GM19099 (cell line): ENCODE results near the gene MYH1.

ENCODE experiments used
- POLR2A ChIP-seq: IDR thresholded peaks from 3 replicates; pipeline ENCODE4 v1.6.1; 2011; ENCODE audit warnings: low read depth; ENCODE audit not compliant: insufficient read length; ENCODE audit errors: extremely low read depth

MYH1 gene

DNA sequence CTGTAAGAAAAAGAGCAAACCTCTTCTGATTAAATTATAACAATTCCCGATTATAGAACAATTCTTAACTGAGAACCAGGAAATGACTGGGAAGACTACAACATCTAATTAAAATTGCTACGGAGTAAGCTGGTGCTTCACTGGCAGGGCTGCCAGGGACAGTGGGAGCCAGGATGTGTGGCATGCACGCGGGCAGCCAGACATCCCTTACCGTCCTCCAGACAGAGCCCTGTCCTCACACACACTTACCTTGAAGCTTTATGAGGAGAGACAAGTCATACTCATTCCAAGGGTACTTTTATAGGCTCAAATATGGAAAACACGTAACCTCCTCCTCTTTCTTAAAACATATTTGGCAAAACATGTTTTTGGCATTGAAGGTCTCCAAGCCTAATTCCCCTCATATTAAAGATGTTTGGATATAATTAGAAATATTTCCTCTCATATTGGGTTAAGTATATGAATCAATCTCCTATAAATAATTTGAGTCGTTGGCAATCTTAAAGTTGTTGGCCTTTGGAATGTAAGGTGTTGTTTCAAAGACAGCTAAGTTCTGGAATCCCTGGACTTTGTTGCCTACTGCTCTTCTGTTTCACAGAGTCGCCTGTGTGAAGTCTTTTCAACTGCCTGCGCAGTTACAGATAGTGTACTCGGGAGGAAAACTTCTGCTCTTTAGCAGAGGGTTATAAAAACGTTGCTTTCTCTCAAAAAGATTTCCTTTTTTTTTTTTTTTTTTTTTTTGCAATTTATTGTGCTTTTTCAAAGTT is at the start of gene MYH1:
Gene MYH1 (minus strand): TSS at position 272 of the 767 bp plus-strand sequence. CDS start 1,900 bp downstream, outside the sequence.
- no peak for TF ChIP-seq POLR2A

DNA sequence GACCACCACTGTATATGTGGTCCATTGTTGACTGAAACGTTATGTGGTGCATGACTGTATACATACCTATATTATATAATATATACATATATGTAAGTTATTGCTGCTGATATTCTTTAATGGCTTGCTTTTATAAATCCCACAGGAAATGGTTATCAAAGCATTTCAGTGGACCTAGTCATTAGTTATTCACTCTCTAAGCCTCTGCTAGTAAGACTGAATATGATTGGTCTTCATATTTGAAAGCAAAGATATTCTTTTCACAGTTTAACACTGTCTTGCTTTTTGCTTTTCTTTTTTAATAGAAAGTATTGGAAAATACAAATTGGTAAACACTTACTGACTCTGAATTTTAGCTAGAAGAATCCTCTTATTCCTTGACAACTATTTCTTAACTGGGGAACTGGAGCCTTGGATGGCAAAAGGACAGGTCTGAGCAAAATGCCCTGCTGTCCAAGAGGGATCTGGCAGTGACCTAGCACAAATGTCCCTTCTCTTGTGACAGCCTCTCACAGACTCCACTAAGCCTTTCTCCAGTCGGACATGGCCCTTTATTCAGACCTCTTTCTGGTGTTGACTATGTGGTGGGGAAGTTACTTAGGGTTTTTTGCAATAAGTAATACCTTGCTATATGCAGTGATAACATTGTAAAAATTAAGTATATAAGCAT is 45.8 kb upstream of the MYH1 start:
- no peak for TF ChIP-seq POLR2A

DNA sequence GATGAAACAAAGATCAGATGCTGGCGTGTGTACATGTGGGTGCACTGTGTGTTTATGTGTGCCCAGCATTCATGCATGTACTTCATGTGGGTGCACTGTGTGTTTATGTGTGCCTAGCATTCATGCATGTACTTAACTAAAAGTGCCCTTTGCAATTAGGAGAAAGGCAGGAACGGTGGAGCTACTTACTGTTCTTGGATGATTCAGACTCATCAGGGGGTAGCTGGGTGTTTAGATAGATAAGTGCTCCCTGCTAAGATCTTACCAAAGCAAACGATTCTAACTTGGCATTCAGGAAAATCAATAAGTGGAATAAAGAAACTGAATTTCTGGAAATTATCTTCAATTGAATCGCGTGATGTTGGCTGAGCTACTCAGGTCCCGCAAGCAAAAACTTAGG is 39.7 kb upstream of the MYH1 start:
- TF ChIP-seq POLR2A = no peak

DNA sequence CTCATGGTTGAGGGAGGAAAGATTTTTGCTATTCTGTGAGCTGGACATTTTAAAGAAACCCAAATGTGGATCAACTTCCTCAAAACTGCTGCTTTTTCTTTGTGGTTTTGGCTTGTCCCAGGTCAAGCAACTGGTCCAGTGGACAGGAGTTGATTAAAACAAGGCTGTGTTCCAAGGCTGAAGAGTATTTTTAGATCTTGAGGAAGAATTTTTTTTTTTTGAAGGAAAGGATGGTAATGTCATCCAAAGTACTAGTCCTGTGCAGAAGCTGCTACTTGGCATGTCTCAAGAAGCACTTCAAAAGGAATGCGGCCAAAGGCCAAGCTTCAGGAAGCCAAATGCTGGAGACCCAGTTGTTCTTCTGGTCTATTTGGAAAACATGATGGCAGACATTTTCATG is 39.1 kb upstream of the MYH1 start:
- no peak for TF ChIP-seq POLR2A

DNA sequence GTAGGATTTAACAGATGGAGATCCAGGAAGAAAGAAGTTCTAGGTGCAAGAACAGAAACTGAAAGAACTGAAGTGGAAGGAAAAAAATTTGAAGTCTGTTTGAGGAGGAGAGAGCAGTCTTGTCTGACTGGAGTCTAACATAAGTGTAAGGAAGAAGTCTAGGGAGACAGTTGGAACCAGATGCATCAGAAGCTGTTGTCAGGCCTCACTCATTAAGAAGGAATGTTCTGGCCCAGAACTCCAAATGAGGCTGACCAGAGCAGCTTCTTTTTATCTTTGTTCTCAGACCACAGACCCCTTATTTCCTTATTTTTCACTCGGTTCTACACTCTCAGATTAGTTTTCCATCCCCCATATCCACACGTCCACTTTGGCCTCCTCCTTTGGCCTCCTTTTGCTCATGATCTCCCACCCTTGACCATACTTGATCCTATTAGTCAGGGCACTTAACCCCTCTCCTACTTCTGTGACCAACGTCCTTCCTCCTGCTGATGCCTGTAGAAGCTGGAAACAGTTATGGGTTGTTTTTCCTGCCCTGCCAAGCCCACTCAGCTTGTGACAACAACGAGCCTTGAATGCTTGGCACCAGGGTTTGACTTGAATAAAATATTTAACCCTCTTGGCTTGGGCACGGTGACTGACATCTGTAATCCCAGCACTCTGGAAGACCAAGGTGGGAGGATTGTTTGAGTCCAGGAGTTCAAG is 38.1 kb upstream of the MYH1 start:
- no peak for TF ChIP-seq POLR2A

DNA sequence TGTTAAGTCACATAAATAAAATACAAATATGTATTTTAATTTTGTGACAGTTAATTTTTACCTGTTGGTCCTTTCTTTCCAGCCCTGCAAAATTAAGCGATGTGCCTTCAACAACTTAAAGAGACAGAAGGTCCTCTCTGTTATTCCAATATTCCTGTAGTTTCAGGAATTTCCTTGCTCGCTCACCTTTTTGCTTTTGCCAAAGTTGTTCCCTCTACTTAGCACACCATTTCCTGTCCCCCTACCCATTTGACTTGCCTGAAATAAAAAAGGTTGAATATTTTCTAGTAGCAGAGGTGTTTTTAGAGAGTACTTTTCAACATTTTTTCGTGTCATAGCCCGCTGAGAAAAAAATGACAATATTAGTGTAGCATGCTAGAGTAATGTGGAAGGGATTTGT is 31.7 kb upstream of the MYH1 start:
- no peak for TF ChIP-seq POLR2A

DNA sequence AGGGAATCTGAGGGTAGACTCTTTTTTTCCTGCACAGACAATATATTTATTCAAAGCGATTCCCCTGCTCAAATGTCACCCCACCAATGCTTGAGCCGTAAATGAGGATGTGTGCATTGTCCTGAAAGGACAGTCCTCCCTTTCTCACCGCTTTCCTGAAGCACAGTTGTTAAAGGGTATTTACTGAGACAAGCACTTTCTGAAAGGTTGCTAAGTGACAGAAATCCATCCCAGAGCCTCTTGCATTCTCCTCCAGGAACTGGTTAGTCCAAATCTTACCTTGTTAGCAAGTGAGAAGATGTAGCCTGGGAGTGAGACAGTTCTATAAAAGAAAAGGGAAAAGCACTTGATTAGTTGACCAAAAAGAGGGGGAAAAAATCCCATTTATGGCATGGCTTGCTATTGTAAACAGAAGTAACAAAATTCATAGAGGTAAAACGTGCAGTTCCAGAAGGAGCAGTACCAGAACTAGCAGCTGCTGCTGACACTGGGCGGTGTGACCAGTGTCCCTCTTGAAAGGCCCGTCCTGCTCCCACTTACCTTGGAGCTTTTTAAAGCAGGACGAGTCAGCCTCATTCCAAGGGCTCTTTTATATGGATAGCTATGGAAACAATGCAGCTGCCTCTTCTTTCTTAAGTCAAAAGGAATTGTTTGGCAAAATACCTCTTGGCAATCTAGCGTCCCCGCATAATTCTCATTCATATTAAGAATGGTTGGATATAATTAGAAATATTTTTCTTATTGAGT is 30.9 kb upstream of the MYH1 start, which contains the start of gene MYH2:
Gene MYH2 (minus strand): TSS at position 563 of the 747 bp plus-strand sequence. CDS start 1,738 bp downstream, outside the sequence.
- TF ChIP-seq POLR2A = no peak

DNA sequence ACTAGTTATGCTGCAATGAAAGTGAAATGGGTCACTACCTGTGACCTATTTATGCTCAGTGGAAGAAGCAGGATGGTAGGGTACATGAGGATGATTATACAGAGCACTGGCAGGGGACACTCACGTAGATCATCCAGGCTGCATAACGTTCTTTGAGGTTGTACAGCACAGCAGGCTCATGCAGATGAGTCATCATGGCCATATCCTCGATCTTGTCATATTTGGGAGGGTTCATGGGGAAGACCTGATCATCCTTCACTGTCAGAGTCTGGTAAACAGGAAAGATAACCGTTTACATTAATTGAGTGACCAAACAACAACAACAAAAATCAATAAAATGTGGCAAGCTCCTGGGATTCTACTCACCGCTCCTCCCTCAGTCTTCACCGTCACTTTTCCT is 29.0 kb upstream of the MYH1 start:
- TF ChIP-seq POLR2A = no peak

DNA sequence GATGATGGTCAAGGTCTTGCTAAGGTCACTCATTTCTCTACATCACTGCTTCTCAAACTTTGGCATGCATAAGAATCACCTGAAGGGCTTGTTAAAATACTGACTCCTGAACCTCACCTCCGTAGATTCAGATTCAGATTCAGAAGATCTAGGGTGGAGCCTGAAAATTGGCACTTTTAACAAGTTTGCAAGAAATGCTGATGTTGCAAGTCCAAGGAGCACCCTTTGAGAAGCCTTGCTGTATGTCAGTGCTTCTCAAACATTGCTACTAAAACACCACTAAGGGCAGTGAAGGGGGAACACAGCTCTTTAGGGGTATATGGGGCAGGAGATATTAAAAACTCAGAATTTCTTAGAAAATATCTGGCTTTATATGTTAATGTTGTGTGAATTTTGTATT is 13.7 kb upstream of the MYH1 start:
- no peak for TF ChIP-seq POLR2A

DNA sequence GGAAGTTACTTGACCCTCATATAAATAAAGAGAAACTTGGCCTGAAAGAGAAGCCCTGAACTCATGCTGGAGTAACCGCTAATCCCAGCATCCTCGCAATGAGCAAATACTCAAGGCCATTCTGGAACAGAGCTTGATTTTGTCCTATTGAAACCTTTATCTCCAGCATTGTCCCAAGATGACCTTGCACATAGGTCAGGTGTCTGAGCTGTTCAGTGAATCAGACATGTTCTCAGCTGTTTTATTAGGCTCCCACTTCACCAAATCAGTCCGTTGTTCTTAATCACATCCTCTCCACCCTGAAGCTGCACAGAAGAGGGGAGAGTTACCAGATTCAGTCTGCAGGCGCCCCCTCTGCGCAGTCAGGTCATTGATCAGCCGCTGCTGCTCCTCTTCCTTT is 9.1 kb upstream of the MYH1 start:
- TF ChIP-seq POLR2A = no peak

DNA sequence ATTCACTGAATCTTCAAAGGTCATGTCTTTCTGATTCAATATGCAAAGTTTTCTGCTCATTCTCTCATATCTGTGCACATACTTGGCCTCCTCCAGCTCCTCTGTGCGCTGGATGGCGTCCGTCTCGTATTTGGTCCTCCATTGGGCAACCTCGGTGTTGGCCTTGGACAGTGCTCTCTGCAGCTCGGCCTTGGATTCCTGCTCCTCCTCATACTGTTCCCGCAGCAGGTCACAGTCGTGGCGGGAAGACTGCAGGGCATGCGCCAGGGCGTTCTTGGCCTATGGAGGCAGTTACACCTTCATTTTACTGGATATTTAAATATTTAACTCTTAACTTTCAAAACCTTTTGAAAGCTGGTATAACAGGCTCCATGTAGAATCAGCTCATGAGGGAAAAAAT is 8.2 kb upstream of the MYH1 start:
- no peak for TF ChIP-seq POLR2A

DNA sequence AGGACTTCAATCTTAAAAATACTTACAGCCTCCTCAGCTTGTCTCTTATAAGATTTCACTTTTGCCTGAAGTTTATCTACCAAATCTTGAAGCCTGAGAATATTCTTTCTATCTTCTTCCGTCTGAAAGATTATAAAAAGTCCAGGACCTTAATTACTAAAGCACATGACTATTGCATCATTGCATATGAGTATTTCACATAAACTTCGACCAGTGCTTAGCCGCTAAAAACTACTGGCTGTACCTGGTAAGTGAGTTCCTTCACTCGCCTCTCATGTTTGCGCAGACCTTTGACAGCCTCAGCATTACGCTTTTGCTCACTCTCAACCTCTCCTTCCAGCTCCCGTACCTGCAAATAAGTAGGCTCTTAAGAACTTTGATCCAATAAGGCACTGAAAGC is 4.7 kb upstream of the MYH1 start:
- TF ChIP-seq POLR2A = no peak

DNA sequence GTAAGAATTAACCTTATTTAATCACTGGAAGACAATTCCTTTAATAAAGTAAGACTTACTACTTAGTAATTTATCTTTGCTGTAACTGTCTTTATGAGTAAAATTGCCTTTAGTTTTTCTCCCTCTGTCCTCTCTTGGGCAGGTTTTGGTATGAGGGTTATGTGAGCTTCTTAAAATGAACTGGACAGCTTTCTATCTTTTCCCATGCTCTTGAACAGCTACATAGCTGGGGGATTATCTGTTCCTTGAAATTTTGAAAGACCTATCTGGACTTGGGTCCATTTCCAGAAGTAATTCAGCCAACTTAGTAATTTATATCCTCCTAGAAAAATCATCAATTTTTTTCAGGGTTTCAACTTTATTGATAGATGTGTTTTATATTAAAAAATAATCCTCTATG is 3.6 kb upstream of the MYH1 start:
- TF ChIP-seq POLR2A = no peak

DNA sequence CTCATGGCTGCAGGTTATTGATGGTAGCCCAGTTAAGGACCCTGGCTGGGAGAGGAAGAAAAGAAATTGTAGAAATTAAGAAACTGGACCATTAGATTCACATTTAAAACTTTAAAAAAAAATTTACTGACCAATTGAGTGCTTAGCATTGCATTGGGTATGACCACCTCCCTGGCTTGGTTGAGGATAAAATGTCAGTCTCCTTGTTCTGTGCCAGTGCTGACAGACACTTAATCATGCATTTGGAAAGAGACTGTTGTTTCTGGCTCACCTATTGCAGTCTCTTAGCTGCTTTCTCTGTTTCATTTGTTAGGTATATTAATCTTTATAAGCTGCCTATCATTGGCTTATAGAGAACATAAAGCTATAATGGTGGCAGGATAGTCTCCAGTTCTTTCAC is 1.7 kb downstream of the MYH1 start:
- TF ChIP-seq POLR2A = no peak

DNA sequence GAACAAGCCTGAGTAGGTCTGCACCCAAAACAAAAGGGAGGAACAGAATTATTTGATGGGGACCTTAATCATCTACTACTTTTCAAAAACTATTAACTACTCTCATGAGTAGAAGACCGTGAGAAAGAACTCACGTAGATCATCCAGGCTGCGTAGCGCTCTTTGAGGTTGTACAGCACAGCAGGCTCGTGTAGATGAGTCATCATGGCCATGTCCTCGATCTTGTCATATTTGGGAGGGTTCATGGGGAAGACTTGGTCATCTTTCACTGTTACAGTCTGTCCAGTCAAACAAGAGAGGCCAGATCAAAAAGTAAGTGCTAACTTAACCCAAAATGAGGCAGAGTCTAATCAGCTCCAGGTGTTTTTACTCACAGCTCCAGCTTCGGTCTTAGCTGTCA is 2.3 kb downstream of the MYH1 start:
- TF ChIP-seq POLR2A = no peak
